Measurements from ENCODE around the gene ARAP2.

DNA sequence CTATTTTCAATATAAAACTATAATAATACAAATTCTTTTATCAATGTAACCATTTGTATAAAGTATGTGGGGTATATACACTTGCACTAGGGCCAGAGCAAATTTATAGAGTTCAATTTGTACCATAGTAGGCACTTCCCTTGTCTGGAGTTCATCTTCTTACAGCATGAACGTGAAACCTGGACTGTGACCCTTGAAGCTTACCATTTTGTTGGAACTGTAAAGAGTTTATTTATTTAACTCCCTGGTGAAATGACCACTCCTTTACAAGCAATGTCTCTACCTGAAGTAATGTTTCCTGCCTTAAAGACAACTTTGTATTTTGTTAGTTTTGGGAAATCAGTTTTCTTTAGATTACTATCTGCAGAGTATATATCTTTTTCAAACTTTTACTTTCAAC, 188.2 kb downstream of the ARAP2 start:
- no peak for TF ChIP-seq POLR2A (IDR thresholded peaks at IDR 0.05)
- no peak for TF ChIP-seq CTCF (IDR thresholded peaks at IDR 0.05)
